SW 1271 (cell line): Measurements from ENCODE around the gene CHMP6.

Experiments
- DNase-seq, 2 experiments: peaks; one replicate each; lab custom pipeline; 2025; lab: John Stamatoyannopoulos, UW

The CHMP6 gene

GRCh38 chr17:80956321-80957190 is 35.1 kb upstream of the CHMP6 start:
- DNase-seq: no peak

- no peak for DNase-seq
These were observed 34.1 kb upstream of the CHMP6 start for GRCh38 chr17:80957461-80957941.

- DNase-seq: no peak
These were observed 32.2 kb upstream of the CHMP6 start for GRCh38 chr17:80959330-80960036.

- DNase-seq: no peak
These were observed 31.4 kb upstream of the CHMP6 start for GRCh38 chr17:80960037-80960796.

GRCh38 chr17:80960797-80961452 is 30.7 kb upstream of the CHMP6 start:
- DNase-seq: no peak

- no peak for DNase-seq
These were observed 29.9 kb upstream of the CHMP6 start for GRCh38 chr17:80961541-80962330.

- DNase-seq: no peak
These were observed 29.0 kb upstream of the CHMP6 start for GRCh38 chr17:80962356-80963329.

- no peak for DNase-seq
These were observed 27.7 kb upstream of the CHMP6 start for GRCh38 chr17:80963812-80964543.

GRCh38 chr17:80964544-80964856 is 27.1 kb upstream of the CHMP6 start:
- DNase-seq: no peak

- DNase-seq: no peak
These were observed 26.6 kb upstream of the CHMP6 start for GRCh38 chr17:80964859-80965580.

- DNase-seq: no peak
These were observed 26.0 kb upstream of the CHMP6 start for GRCh38 chr17:80965606-80966005.

- no peak for DNase-seq
These were observed 24.2 kb upstream of the CHMP6 start for GRCh38 chr17:80967404-80967872.

GRCh38 chr17:80968602-80969029 is 23.0 kb upstream of the CHMP6 start:
- no peak for DNase-seq

- no peak for DNase-seq
These were observed 22.5 kb upstream of the CHMP6 start for GRCh38 chr17:80969030-80969673.

GRCh38 chr17:80969674-80970043 is 22.0 kb upstream of the CHMP6 start:
- no peak for DNase-seq

- DNase-seq: peak in 1 of 2 experiments; percentile 8
These were observed 21.4 kb upstream of the CHMP6 start for GRCh38 chr17:80970044-80970761.
